Measurements from ENCODE around the gene SNX11. TPM values are rescaled to one million over a fixed set of nuclear protein-coding genes. Genes with fewer than 3 reads are reported as not detected.

Gene SNX11
- total RNA-seq (10 to 100 TPM in 1 of 2 donors, 1 to 10 TPM in 1; 7.9 to 11.4 TPM), polyA plus RNA-seq (1 to 10 TPM; 6.4 to 9.1 TPM)

GRCh38 chr17:48107137-48108055, at the start of gene SNX11:
Gene SNX11, plus strand, starts transcription at chr17:48107766. Its CDS starts 4,278 bp downstream, at chr17:48112044.
- Histone ChIP-seq H3K4me3 (ENCODE audit: low read depth in 1 of 3, low read length in 3 of 3) (peak within 1 kb of the TSS; percentile 57 to 92 (median 90)), H3K9ac (ENCODE audit: low read depth in 1 of 2, low read length in 2 of 2) (peak within 1 kb of the TSS; percentile 86 to 96), H3K27ac (ENCODE audit: low read depth in 1 of 2, low read length in 2 of 2) (peak within 1 kb of the TSS; percentile 74 to 79), H3K9me3 (ENCODE audit: control insufficient read depth in 4 of 4, low read length in 3 of 4) (no peaks in the 10 kb centered on the region), H3K36me3 (ENCODE audit: control insufficient read depth in 4 of 4, insufficient read depth in 3 of 4, low read depth in 1 of 4, low read length in 3 of 4) (no peaks in the 10 kb centered on the region), H3K4me1 (ENCODE audit: control insufficient read depth in 4 of 4, insufficient read depth in 4 of 4, low read length in 3 of 4) (peaks cover 0 to 19% (median 12%) of the 10 kb centered on the region in 4 donors), H3K27me3 (ENCODE audit: control insufficient read depth in 4 of 4, insufficient read depth in 4 of 4, low read length in 3 of 4) (no peaks in the 10 kb centered on the region)
- under 1% methylated on average over 64 of the region's 64 CpGs for WGBS
- peak; percentile 88 for DNase-seq (ENCODE audit: low spot score)
- no peak for TF ChIP-seq FOXA2 (IDR thresholded peaks at IDR 0.05)
- TF ChIP-seq MAX (IDR thresholded peaks at IDR 0.05): no peak
- no peak for TF ChIP-seq FOXA1 (IDR thresholded peaks at IDR 0.05)
- TF ChIP-seq HNF4G (IDR thresholded peaks at IDR 0.05): no peak
- no peak for TF ChIP-seq ATF3 (IDR thresholded peaks at IDR 0.05)
- TF ChIP-seq REST (IDR thresholded peaks at IDR 0.05): peak; percentile 49
- peak; percentile 93 for TF ChIP-seq TAF1 (conservative IDR thresholded peaks at IDR 0.05)
- peak in 1 of 2 donors; percentile 23 for TF ChIP-seq RXRA (IDR thresholded peaks at IDR 0.05)
- peak in 1 of 2 donors; percentile 90 for TF ChIP-seq GABPA (IDR thresholded peaks at IDR 0.05 in 1 of 2, conservative IDR thresholded peaks at IDR 0.05 in 1 of 2)
- no peak for TF ChIP-seq CTCF (IDR thresholded peaks at IDR 0.05; ENCODE audit: low read depth, low read length, missing input control)
- TF ChIP-seq YY1 (IDR thresholded peaks at IDR 0.05): peak; percentile 76
- peak; percentile 77 to 86 for TF ChIP-seq EGR1 (IDR thresholded peaks at IDR 0.05; ENCODE audit: low read depth in 2 of 2)
- TF ChIP-seq JUND (IDR thresholded peaks at IDR 0.05): no peak
- TF ChIP-seq RAD21 (IDR thresholded peaks at IDR 0.05): no peak
- peak; percentile 33 for TF ChIP-seq ZBTB33 (IDR thresholded peaks at IDR 0.05)
- no peak for TF ChIP-seq HNF4A (conservative IDR thresholded peaks at IDR 0.05)
- TF ChIP-seq NR2F2 (IDR thresholded peaks at IDR 0.05): no peak
- TF ChIP-seq SP1 (IDR thresholded peaks at IDR 0.05): peak; percentile 84

All from liver (tissue), 9 donors.